NT2/D1 (cell line): ENCODE results near the gene HECTD2.
"Not testable (repeated sequence)": the region's sequence is repeated elsewhere in the genome, so short reads cannot be mapped to it uniquely, and the experiment has no call there.

Experiments
- SUZ12 ChIP-seq: IDR thresholded peaks from 2 replicates; pipeline ENCODE4 v1.6.1; 2011; ENCODE audit not compliant: insufficient read length, insufficient read depth; ENCODE audit errors: extremely low read depth
- YY1 ChIP-seq: IDR thresholded peaks from 2 replicates; pipeline ENCODE4 v1.6.1; 2011; ENCODE audit not compliant: insufficient read length, insufficient read depth
- ZNF274 ChIP-seq: IDR thresholded peaks from 2 replicates; pipeline ENCODE4 v1.6.1; 2011; ENCODE audit warnings: mild to moderate bottlenecking, low read depth, low read length

DNA sequence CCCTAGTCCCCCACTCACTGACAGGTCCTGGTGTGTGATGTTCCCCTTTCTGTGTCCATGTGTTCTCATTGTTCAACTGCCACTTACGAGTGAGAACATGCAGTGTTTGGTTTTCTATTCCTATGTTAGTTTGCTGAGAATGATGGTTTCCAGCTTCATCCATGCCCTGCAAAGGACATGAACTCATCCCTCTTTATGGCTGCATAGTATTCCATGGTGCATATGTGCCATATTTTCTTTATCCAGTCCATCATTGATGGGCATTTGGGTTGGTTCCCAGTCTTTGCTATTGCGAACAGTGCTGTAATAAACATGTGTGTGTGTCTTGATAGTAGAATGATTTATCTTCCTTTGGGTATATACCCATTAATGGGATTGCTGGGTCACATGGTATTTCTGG is 28.1 kb downstream of the HECTD2 start:
- TF ChIP-seq YY1, ZNF274, SUZ12: not testable (repeated sequence)
